ENCODE results near the gene COPS9.

Gene COPS9

GRCh38 chr2:240165661-240166060 is 29.6 kb upstream of the COPS9 start:
- DNase-seq: no peak

DNA sequence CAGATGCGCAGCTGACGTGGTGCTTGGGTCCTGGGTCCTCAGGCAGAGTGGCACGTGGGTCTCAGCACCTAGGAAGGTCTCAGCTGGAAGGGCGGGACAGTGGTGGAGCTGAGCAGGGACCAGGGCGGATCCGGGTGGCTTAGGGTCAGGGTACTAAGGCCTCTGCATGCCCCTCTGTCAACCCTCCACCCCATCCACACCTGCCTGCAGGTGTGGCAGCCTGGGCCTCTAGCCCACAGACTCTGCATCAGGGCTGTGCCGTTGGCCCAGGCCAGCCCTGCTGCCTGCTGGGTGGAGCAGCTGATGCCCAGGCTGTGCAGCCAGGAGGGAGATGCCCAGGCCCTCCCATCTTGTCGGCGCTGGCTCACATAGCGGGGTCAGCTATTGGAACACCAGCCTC is 28.9 kb upstream of the COPS9 start:
- no peak for DNase-seq

DNA sequence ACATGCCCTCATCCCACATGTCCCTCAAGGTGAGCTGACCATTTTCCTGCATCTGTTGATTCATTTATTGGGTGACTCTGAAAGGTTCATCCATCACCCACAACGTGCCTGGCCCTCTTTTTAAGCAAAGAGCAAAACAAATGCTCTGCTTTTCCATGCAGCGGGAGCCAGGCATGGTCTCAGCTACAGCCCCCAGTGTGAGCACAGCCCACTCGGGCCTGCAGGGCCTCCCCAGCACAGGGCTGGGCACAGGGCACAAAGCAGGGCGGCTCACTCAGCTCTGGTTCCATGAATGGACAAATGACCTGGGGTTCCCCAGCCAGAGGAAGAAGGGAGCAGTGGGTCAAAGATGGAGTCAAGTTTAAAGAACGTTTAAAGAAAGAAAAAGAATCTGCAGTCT is 28.5 kb upstream of the COPS9 start:
- no peak for DNase-seq

GRCh38 chr2:240163844-240164574 is 27.9 kb upstream of the COPS9 start:
- DNase-seq: no peak

DNA sequence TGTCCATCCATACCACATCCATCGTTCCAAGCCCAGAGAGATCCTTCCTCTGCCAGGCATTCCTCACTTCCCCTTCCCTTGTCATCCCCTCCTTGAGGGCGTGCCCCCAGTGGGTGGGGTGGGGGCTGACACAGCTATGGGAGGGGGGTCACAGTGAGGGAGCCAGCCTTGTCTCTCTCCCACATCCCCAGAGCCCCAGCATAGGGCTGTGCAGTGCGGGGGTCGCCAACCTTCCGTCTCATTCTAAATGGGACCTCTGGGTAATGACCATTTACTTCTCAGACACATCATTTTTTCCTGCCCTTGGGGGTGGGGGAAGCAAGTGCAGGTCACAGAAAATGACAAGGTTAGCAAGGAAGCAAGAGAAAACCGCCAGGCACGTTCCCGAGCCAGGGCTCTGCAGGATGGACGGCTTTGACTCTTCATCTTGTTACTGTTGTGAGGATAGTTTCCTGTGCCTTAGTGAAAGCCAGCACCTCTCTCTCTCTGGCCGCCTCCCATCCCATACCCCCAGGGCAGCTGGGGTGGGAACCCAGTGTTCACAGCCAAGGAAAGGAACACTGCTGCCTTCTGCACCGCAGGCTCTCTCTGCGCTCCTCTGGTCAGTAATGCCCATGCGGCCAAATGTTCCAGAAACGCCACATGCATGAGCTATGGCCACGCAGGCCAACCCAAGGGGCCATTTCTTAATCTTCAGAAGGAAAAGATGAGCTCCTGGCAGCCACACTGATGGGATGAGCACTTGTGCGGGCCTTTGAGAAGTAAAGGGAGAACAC is 27.0 kb upstream of the COPS9 start:
- no peak for DNase-seq

GRCh38 chr2:240162531-240162930 is 26.4 kb upstream of the COPS9 start:
- no peak for DNase-seq

DNA sequence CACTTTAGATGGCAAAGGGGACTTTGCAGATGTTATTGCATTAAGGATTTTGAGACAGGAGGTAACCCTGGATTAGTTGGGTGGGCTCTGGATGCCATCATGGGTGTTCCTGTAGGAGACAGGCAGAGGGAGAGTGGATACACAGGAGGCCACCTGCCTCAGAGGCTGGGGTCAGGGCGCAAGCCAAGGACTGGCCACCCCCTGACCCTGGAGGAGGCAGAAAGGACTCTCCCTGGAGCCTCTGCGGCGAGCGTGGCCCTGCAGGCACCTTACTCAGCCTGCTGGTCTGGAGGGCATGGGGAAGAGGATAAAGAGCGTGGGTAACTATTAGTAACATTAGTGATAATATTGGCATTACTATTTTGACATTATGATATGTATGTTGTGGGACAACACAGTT is 25.9 kb upstream of the COPS9 start:
- no peak for DNase-seq

DNA sequence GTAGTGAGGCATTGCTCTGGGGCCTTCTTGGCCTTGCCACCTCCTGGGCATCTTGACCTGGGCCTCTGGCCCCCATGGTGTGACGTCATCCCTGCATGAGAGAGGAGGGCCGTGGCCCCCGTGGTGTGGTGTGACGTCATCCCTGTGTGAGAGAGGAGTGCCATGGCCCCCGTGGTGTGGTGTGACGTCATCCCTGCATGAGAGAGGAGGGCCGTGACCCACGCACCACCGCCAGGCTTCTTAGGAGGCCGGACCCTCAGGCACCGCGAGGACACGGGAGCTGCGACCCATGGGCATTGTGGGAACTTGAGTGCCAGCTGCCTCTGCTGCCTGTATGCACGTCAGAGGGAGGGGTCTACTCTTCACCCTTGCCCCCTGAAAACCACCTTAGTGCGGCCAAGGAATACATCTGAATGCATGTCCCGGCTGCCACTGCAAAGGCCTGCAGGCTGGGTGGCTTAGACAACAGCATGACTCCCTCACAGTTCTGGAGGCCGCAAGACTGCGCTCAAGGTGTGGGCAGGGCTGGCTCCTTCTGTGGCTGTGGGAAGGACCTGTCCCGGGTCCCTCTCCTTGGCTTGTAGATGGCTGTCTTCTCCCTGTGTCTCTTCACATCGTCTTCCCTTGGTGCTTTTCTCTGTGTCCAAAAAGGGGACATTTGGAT is 25.1 kb upstream of the COPS9 start:
- DNase-seq: no peak

- no peak for DNase-seq
Measured at GRCh38 chr2:240160291-240161086, 24.4 kb upstream of the COPS9 start.

- no peak for DNase-seq
Measured at GRCh38 chr2:240159251-240159839, 23.2 kb upstream of the COPS9 start.

GRCh38 chr2:240157147-240157470 is 21.0 kb upstream of the COPS9 start:
- DNase-seq: no peak

GRCh38 chr2:240156435-240157146 is 20.5 kb upstream of the COPS9 start:
- no peak for DNase-seq

GRCh38 chr2:240155745-240156390 is 19.8 kb upstream of the COPS9 start:
- DNase-seq: no peak

- DNase-seq: no peak
Measured at GRCh38 chr2:240155048-240155744, 19.1 kb upstream of the COPS9 start.

GRCh38 chr2:240154606-240155005 is 18.5 kb upstream of the COPS9 start:
- DNase-seq: no peak

- no peak for DNase-seq
Measured at GRCh38 chr2:240153418-240153817, 17.3 kb upstream of the COPS9 start.

DNA sequence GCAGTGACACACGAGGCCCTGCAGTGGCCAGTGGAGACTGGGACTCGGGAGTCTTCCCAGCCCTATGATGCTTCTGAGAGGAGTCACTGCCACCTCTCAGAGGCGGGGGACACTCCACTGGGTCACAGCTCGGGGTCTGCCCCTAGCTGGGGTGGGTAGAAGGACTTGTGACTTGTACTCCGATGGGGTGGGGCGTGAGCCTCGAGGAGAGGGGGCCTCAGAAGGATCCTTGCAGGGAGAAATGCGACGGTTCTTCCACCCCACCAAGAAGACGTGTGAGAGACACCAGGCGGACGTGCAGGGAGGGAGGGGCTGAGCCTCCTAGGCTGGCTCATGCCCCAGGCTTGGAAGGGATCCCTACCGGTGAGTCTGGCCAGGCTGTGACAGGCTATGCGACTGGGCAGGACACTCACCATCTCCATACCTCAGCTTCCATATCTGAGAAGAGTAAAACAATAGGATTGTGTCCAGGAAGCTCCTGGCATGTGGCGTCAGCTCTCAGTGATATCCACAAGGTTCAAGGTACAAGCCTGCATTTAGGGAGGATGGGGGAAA is 15.4 kb upstream of the COPS9 start:
- DNase-seq: no peak

DNA sequence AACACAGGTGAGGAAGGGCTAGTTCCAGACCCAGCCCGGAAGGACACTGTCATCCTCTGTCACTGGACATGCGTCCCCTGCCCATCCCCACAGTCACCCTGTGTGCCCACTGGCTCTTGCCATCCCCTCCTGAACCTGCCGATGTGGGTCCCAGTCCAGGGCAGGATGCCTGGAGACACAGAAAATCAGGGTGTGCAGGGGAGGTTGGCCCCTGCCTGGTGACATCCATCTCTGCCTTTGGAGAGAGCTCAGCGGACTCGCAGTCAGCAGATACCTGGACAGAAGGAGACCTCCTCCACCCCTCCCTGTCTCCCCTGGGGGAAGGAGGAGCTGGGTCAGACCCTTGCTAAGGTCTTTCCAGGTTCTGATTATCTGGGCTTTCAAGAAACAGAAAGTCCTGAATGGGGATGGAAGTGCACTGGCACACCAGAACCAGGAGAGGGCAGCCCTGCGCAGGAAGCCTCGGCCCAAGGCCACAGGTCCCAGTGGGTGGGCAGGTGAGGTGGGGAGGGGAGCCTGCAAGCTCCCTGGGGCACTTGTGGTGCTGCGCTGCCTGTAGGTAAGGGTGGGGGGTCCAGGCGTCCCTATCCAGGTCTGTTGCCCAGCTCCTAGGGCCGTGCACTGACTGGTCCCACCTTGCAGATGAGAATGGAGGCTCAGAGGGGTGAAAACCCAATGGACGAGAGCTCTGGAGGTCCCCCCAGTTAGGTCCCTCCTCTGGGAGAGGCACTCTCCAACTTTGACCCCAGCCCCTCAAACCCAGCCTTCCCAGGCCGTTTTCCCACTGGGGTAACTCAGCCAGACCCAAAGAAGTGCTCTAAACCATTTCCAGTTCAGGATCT is 14.1 kb upstream of the COPS9 start:
- DNase-seq: peak; percentile 6 to 22

DNA sequence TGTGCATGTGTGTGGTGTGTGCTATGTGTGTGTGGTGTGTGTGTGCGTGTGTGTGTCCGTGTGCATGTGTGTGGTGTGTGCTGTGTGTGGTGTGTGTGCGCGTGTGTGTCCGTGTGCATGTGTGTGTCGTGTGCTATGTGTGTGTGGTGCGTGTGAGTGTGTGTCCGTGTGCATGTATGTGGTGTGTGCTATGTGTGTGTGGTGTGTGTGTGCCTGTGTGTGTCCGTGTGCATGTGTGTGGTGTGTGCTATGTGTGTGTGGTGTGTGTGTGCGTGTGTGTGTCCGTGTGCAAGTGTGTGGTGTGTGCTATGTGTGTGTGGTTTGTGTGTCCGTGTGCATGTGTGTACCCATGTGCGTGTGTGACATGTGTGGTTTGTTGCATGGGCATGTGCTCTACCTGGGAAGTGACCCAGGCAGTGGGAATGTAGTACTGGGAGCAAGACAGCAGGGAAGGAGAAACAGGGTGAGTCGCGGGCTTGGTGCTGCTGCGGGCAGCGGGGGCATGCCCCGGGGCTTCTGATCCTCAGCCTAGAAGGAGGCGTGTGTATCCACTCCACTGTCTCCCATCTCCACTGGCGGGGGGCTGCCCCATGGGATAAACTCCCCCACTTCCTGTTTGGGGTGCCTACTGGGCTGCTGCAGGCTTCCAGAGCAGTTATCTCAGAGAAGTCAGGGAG is 11.9 kb upstream of the COPS9 start:
- no peak for DNase-seq
